BLaER1 treated with 17β-estradiol and CSF1 and Interleukin-3, amounts not matched to agents 10 nM and 100 nM (cell line): ENCODE data around the gene YDJC.

Source experiments
- H3K27ac ChIP-seq, 11 experiments: shearing (Covaris generic); formaldehyde crosslinking; 2 replicates each; pipeline ENCODE4 v1.8.1; 2022
- H3K27me3 ChIP-seq, 11 experiments: shearing (Covaris generic); formaldehyde crosslinking; 2 replicates each; pipeline ENCODE4 v1.8.1; 2022
- H3K36me3 ChIP-seq, 11 experiments: shearing (Covaris generic); formaldehyde crosslinking; 2 replicates each; pipeline ENCODE4 v1.8.1; 2022
- H3K4me1 ChIP-seq, 10 experiments: shearing (Covaris generic); formaldehyde crosslinking; 2 replicates each; pipeline ENCODE4 v1.8.1; 2022
- H3K4me2 ChIP-seq, 11 experiments: shearing (Covaris generic); formaldehyde crosslinking; 2 replicates each; pipeline ENCODE4 v1.8.1; 2022
- H3K4me3 ChIP-seq, 10 experiments: shearing (Covaris generic); formaldehyde crosslinking; 2 replicates each; pipeline ENCODE4 v1.8.1; 2022
- H3K9ac ChIP-seq, 11 experiments: shearing (Covaris generic); formaldehyde crosslinking; 2 replicates each; pipeline ENCODE4 v1.8.1; 2022
- H3K9me3 ChIP-seq, 11 experiments: shearing (Covaris generic); formaldehyde crosslinking; replicated peaks in 1 of 11; 2 replicates each; pipeline ENCODE4 v1.8.1; 2022
- H4K20me1 ChIP-seq, 11 experiments: shearing (Covaris generic); formaldehyde crosslinking; 2 replicates each; pipeline ENCODE4 v1.8.1; 2022
- Cebpa-rat ChIP-seq, 11 experiments: shearing (Covaris generic); IDR thresholded peaks; 2 replicates each; pipeline ENCODE4 v1.8.1; 2022

The YDJC gene

DNA sequence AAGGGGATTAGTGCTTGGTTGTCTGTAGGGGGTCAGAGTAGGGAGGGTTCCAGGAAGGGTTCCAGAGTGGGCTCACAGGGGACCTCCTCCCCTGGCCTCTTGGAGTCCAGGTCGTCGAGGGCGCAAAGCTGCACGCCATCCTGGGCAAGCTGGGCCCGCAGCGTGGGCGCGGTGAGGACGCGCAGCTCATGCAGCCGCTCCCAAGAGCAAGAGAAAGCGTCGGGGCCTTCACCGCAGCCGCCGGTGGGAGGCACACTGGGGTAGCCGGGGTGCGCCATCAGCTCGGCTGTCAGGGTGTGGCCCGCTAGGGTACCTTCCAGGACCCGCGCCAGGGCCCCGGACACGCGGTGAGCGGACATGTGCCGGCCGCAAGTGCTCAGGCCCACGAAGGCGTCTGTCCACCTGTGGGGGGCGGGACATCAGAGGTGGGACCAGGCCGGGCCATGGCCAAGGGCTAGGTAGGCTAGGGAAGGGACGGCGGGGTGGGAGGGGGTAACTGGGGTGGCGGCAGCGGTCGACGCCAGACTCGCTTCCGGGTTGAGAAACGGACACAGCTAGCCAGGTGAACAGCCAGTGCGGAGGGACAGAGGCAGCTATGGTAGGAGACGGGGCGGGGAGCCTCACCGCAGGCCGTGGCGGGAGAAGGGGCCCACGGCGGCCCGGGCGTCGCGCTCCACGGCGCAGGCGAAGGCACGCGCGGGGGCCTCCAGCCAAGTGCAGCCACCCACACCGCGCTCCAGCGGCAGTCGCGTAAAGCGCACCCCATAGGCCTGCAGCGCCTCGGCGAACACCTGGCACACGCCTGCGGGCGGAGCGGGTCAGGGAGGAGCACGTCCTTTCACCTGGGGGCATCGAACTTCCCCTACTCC lies 1.2 kb downstream of the YDJC start:
- TF ChIP-seq Cebpa-rat (IDR thresholded peaks at IDR 0.05) = no peak
- peaks cover 22 to 55% (median 43%) of the 10 kb centered on the region in 11 experiments for H3K36me3 ChIP-seq
- no peaks in the 10 kb centered on the region for H3K27me3 ChIP-seq
- peak overlapping the region; percentile 90 to 100 (median 99); a peak in 21 of 22 replicates for H3K9ac ChIP-seq
- peaks cover 49 to 56% (median 53%) of the 10 kb centered on the region in 11 experiments for H4K20me1 ChIP-seq
- H3K27ac ChIP-seq = peak overlapping the region in 10 of 11 experiments; percentile 88 to 100 (median 100); a peak in 20 of 22 replicates
- peak overlapping the region; percentile 85 to 100 (median 97) for H3K4me3 ChIP-seq
- peak overlapping the region; percentile 87 to 99 (median 97) for H3K4me2 ChIP-seq
- peaks cover 55 to 61% (median 60%) of the 10 kb centered on the region in 10 experiments for H3K4me1 ChIP-seq
- H3K9me3 ChIP-seq = peaks cover 0 to 10% (median 7%) of the 10 kb centered on the region in 11 experiments; a peak in 15 of 22 replicates

DNA sequence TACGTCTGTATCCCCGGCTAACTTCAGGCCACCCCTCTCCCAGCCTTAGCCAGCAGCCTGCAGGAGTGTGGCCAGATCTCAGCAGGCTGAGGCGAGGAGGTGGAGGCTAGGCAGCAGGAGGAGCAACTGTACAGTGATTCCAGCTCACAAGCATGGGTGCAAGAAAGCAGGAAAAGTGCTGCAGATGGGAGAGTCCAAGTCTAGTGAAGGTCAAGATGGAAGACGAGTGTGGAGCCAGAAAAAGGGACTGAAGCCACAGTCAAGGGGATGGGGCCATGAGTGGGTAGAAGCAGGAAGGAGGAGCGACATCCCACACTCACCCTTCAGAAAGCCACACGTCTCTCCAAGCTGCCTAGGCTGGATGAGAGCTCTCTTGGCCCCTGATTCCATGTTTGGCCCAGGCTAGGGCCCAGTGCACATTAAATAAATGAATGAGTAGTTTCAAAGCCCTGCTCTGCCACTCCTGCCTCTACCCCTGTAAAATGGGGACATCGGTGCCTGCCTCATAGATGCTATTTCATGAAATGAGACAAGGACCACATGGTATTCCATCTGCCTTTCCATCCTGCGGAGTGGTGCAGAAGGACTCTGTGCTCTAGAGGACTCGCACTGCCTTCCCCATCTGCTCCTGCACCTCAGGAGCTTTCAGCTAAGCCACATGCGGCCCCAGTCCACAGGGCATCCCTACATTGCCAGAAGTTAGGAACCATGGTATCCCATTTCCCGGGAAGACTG lies 2.9 kb downstream of the YDJC start:
- Histone ChIP-seq H3K9ac (peak overlapping the region in 9 of 11 experiments; percentile 2 to 52 (median 40); a peak in 7 of 22 replicates), H3K27me3 (no peaks in the 10 kb centered on the region), H3K9me3 (peaks cover 0 to 1% (median 0%) of the 10 kb centered on the region in 11 experiments; a peak in 2 of 22 replicates), H4K20me1 (peaks cover 66 to 73% (median 70%) of the 10 kb centered on the region in 11 experiments), H3K4me3 (0 out of 20 replicates have a peak overlapping the region, but pooled peaks of 1 of the 10 experiments have one; percentile 91), H3K4me1 (peaks cover 59 to 78% (median 71%) of the 10 kb centered on the region in 10 experiments), H3K36me3 (peaks cover 35 to 72% (median 59%) of the 10 kb centered on the region in 11 experiments), H3K27ac (peak overlapping the region in 2 of 11 experiments; percentile 5 to 9; a peak in 1 of 22 replicates), H3K4me2 (peak overlapping the region; percentile 87 to 99 (median 97))
- TF ChIP-seq Cebpa-rat (IDR thresholded peaks at IDR 0.05) = no peak

DNA sequence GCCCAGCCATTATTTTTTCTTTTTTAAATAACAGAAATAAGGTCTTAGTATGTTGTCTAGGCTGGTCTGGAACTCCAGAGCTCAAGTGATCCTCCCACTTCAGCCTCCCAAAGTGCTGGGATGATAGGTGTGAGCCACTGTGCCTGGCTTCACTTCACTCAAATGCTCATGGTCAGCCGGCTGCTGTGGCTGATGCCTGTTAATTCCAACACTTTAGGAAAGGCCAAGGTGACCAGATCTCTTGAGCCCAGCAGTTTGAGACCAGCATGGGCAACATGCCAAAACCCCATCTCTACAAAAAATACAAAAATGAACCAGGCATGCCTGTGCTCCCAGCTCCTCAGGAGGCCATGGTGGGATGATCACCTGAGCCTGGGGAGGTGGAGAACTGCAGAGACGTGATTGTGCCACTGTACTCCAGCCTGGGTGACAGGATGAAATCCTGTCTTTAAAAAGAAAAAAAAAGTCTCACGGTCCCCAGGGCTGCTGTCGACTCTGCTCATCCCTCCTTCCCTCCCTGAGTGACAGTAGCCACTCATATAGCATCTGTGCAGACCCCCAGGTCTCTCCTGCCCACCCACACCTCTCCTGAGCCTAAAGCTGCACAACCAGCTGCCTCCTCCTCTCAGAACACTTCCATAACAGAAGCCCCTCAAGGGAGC lies 3.6 kb downstream of the YDJC start:
- Histone ChIP-seq H3K4me1 (peaks cover 59 to 85% (median 77%) of the 10 kb centered on the region in 10 experiments), H3K4me3 (0 out of 20 replicates have a peak overlapping the region, but pooled peaks of 1 of the 10 experiments have one; percentile 24), H3K9me3 (no peaks in the 10 kb centered on the region), H4K20me1 (peaks cover 73 to 80% (median 76%) of the 10 kb centered on the region in 11 experiments), H3K27ac (peak overlapping the region in 2 of 11 experiments; percentile 5 to 9; a peak in 1 of 22 replicates), H3K27me3 (no peaks in the 10 kb centered on the region), H3K36me3 (peaks cover 35 to 76% (median 60%) of the 10 kb centered on the region in 11 experiments), H3K4me2 (peak overlapping the region; percentile 87 to 99 (median 97); a peak in 20 of 22 replicates), H3K9ac (peak overlapping the region in 7 of 11 experiments; percentile 2 to 52 (median 42); a peak in 9 of 22 replicates)
- TF ChIP-seq Cebpa-rat (IDR thresholded peaks at IDR 0.05) = no peak

DNA sequence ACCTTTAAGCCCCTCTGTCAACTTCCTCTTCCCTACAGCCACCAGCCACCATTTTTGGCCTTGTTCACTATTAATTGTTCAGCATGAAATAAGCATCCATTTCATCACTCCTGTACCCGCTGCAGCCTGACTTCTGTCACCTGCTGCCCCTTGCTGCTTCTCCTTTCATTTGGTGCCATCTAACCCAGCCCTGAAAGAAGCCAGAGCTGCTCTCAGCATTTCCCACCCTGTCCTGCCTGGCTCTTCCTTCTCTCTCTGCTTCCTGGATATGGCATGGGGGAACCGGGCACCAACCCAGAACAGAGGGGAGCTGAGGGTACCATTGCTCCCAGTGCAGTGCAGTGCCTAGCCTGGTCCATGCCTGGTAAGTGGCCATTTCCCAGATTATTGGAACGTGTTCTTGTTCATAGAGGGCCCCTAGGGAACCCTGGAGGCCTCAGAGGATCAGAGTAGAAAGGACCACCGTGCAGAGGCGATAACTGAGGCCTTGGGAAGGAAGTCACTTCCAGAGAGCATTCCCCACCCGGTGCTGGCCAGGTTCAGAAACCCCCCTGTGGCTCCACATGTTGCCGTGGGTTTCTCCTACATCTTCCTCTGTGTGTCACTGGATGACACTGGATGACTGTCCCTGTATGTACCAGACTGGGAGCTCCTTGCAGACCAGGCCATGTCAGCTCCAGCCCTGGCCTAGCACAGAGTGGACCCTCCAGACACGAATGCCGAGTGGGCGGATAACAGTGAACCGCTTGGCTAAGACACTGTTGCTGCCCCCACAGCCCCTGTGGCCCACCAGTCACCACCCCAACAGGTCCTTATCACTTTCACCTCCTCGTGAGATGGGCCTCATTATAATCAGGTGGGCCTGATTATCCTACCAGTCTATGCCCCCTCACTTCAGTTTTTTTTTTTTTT lies 4.7 kb downstream of the YDJC start:
- H4K20me1 ChIP-seq = peaks cover 84 to 90% (median 86%) of the 10 kb centered on the region in 11 experiments
- peaks cover 35 to 87% (median 71%) of the 10 kb centered on the region in 11 experiments for H3K36me3 ChIP-seq
- TF ChIP-seq Cebpa-rat (IDR thresholded peaks at IDR 0.05) = no peak
- H3K27me3 ChIP-seq = no peaks in the 10 kb centered on the region
- peak overlapping the region in 4 of 11 experiments; percentile 10 to 42 (median 22); a peak in 2 of 22 replicates for H3K9ac ChIP-seq
- peak overlapping the region; percentile 20 to 98 (median 37); a peak in 21 of 22 replicates for H3K4me2 ChIP-seq
- H3K4me3 ChIP-seq = no peak overlapping the region
- no peaks in the 10 kb centered on the region for H3K9me3 ChIP-seq
- H3K27ac ChIP-seq = peak overlapping the region in 7 of 11 experiments; percentile 14 to 47 (median 29); a peak in 8 of 22 replicates
- peaks cover 54 to 92% (median 85%) of the 10 kb centered on the region in 10 experiments for H3K4me1 ChIP-seq

DNA sequence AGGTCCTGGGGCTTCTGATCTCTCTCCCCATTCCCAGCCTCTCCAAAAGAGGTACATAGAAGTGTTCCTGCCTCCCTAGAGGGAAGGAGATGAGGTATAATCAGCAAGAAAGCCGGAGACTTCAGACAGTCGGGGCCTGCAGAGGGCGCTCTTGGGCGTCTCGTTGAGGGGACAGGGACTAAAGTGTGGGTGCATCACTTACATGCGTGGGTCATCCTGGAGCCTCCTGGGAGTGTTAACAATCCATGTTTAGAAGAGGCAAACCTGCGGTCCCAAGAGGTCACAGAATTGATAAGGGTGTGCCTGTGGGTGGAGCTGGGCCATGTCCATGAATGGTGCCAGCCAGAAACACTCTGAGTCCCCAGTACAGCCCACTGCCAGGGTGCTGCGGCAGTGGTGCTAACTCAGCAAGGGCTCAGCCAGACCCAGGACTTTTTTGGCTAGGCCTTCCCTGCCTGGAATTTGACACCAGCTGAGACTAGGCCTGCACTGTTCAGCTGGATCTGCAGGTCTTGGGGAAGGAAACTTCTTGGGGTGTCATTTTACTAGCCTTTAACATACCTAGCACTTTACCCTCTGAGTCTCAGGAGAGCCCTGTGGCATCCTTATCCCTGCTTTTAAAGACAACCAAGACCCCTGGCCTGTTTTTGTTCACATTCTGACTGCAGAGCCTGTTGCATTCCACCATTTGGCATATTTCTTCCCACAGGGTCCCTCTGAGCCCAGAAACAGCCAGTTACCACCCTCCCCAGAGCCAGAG lies 5.5 kb downstream of the YDJC start:
- Histone ChIP-seq H3K4me2 (peak overlapping the region in 10 of 11 experiments; percentile 24 to 97 (median 40); a peak in 20 of 22 replicates), H4K20me1 (peaks cover 92 to 99% (median 95%) of the 10 kb centered on the region in 11 experiments), H3K27ac (peak overlapping the region in 8 of 11 experiments; percentile 6 to 47 (median 27); a peak in 11 of 22 replicates), H3K9me3 (no peaks in the 10 kb centered on the region), H3K9ac (peak overlapping the region in 4 of 11 experiments; percentile 10 to 32 (median 17); a peak in 2 of 22 replicates), H3K27me3 (no peaks in the 10 kb centered on the region), H3K4me3 (no peak overlapping the region), H3K36me3 (peaks cover 37 to 95% (median 79%) of the 10 kb centered on the region in 11 experiments), H3K4me1 (peaks cover 53 to 99% (median 90%) of the 10 kb centered on the region in 10 experiments)
- TF ChIP-seq Cebpa-rat (IDR thresholded peaks at IDR 0.05) = no peak

DNA sequence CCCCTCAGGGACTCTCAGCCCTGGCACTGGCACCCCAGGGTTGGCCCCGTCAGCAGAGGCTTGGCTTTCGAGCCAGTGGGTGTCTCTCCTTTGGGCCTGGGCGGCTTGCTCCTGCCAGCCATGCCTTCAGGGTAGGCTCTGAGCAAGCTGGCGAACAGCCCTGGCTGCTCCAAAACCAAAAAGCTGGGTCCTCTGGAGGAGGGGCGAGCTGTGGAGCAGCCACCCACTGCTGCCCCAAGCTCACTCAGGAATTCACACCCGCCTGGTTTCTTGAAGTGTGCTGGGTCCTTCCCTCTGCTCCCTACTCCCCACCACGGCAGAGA lies 6.2 kb downstream of the YDJC start:
- TF ChIP-seq Cebpa-rat (IDR thresholded peaks at IDR 0.05) = no peak
- Histone ChIP-seq H3K4me3 (no peak overlapping the region), H3K27me3 (no peaks in the 10 kb centered on the region), H3K4me2 (peak overlapping the region in 7 of 11 experiments; percentile 29 to 97 (median 47); a peak in 7 of 22 replicates), H3K27ac (peak overlapping the region in 6 of 11 experiments; percentile 6 to 47 (median 10); a peak in 6 of 22 replicates), H3K9ac (peak overlapping the region in 5 of 11 experiments; percentile 11 to 31 (median 23); a peak in 1 of 22 replicates), H4K20me1 (peaks cover 96 to 100% (median 99%) of the 10 kb centered on the region in 11 experiments), H3K9me3 (no peaks in the 10 kb centered on the region), H3K36me3 (peaks cover 43 to 97% (median 82%) of the 10 kb centered on the region in 11 experiments), H3K4me1 (peaks cover 47 to 100% (median 87%) of the 10 kb centered on the region in 10 experiments)
